HG03442 (cell line): ENCODE measurements around the gene ZACN.

Experiments used
- ATAC-seq: cut with Tn5 transposase; IDR thresholded peaks from one replicate; pipeline ENCODE4 v1.9.1; 2021; ENCODE audit warnings: mild to moderate bottlenecking, moderate library complexity; ENCODE audit not compliant: unreplicated experiment

The ZACN gene

DNA sequence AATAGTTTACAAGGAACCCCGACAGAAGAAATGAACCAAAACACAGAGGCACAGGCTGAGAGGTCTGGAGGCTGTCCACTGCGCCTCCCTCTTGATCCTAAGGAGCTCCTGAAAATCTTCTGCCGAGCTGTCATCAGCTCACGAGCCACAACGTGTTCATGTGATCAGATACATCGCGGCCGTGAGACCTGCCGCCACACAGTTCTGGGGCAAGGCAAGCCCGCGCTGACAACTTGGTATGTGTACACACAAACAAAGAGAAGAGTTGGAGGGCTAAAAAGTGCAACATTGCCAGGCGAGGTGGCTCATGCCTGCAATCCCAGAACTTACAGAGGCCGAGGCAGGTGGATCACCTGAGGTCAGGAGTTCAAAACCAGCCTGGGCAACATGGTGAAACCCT lies 17.0 kb downstream of the ZACN start:
- no peak for ATAC-seq

DNA sequence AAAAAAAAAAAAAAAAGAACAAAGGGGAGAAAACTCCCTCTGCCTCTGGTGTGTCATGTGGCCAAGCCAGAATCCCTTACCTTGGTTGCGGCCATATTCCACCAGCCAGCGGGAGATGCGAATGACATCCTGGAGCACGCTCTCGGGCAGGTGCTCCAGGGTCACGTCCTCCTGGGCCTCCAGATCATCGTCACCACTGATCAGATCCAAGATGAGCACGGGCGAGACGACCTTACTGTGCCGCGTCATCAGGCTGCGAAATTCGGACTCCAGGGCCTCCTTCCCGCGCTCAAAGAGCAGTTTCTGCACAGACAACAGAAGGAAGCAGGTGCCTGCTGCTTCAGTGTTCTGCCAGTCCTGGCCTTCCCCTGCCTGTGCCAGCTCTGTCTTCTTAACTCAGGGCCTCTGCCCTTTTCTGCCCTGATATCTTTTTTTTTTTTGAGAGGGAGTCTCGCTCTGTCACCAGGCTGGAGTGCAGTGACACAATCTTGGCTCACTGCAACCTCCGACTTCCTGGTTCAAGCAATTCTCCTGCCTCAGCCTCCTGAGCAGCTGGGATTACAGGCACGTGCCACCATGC lies 18.8 kb downstream of the ZACN start:
- ATAC-seq = no peak

- no peak for ATAC-seq
These were observed 23.9 kb downstream of the ZACN start for GRCh38 chr17:76102944-76103273.

GRCh38 chr17:76103274-76104139 lies 24.5 kb downstream of the ZACN start, which contains the start of gene EXOC7:
EXOC7 (minus strand) TSS chr17:76103787; CDS start chr17:76103692, 95 bp downstream.
- ATAC-seq = peak; percentile 80

GRCh38 chr17:76104140-76104895 lies 25.3 kb downstream of the ZACN start:
- no peak for ATAC-seq

DNA sequence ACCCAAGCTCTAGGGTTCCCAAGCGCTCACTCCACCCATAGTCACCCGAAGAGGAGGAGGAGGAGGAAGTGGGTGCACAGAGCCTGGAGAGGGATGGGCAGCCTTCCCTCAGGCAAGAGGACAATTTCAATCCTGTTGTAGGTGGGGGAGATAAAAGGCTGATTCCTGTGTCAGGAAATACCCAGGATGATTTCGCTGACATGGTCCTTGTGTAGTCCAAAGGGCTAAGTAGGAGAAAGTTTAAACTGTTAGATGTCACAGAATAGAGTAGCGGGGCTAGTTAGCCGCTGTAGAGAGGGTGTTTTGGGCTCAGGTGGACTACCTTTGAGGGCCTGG lies 25.9 kb downstream of the ZACN start:
- no peak for ATAC-seq

DNA sequence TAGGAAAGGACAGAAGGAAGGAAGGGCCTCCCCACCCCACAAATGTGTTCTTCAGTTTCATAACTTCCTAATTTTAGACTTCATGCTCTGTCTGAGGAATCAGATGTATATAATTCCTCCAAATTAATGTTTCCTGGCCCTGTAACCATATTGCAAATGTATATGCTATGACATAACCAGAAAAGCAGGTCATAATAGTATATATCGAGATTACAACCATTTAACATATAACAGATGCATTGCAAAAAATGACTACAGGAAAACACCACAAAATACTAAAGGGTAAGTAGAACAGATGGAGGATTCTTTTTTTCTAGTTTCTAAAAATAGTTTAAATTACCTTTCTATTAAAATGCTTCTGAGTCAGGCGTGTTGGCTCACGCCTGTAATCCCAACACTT lies 27.7 kb downstream of the ZACN start:
- ATAC-seq = no peak

DNA sequence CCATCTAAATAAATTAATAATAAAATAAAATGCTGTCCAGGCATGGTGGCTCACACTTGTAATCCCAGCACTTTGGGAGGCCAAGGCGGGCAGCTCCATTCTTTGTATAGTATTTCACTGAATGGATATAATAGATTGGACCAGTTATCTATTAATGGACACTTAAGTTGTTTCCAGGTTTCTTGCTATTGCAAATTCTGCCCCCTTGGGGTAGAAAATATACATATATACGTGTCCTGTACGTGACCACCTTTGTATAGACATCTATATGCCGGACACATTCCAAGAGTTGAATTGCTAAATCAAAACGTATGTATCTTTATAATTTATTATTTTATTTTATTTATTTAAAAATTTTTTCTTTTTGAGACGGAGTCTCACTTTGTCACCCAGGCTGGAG lies 28.5 kb downstream of the ZACN start:
- no peak for ATAC-seq

DNA sequence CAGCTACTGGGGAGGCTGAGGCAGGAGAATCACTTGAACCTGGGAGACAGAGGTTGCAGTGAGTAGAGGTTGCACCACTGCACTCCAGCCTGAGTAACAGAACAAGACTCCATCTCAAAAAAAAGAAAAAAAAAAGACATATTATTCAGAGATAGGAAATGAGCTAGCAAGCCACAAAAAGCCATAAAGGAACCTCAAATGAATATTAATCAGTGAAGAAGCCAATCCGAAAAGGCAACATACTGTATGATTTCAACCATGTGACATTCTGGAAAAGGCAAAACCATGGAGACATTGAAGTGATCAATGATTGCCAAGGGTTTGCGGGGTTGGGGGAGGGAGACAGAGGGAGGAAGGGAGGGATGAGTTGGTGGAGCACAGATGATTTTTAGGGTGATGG lies 33.0 kb downstream of the ZACN start:
- no peak for ATAC-seq

DNA sequence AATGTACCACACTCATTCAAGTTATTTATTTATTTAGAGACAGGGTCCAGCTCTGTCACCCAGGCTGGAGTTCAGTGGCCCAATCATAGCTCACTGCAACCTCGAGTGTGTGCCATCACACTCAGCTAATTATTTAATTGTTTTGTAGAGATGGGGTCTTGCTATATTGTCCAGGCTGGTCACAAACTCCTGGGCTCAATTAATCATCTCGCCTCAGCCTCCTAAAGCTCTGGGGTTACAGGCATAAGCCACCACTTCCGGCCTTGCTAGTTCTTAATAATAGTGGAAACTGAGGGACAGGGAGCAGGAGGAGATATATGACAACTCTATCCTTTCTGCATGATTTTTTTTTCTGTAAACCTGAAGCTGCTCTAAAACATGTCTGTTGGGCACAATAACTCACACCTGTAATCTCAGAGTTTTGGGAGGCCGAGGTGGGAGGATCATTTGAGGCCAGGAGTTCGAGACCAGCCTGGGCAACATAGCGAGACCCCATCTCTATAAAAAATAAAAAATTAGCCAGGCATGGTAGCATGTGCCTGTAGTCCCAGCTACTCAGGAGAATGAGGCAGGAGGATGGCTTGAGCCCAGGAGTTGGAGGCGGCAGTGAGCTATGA lies 36.3 kb downstream of the ZACN start:
- no peak for ATAC-seq

GRCh38 chr17:76119409-76120371 lies 40.7 kb downstream of the ZACN start:
- ATAC-seq = no peak

DNA sequence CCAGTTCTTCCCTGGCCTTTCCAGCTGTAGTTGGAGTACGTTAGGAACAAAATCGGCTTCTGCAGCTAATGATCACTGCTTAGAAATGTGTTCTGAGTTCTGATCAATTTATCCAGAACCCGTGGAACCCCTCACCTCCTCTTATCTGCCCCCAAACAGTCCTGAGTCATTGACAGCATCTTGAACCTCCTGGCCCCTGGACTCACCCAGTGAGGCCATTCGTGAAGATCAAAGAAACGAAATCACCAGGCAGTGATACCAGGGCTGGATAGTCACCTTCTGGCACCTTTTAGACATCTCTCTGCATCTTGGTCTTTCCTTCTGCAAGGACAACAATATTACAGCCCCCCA lies 41.7 kb downstream of the ZACN start:
- ATAC-seq = no peak

- ATAC-seq = no peak
These were observed 43.0 kb downstream of the ZACN start for GRCh38 chr17:76121932-76122430.

DNA sequence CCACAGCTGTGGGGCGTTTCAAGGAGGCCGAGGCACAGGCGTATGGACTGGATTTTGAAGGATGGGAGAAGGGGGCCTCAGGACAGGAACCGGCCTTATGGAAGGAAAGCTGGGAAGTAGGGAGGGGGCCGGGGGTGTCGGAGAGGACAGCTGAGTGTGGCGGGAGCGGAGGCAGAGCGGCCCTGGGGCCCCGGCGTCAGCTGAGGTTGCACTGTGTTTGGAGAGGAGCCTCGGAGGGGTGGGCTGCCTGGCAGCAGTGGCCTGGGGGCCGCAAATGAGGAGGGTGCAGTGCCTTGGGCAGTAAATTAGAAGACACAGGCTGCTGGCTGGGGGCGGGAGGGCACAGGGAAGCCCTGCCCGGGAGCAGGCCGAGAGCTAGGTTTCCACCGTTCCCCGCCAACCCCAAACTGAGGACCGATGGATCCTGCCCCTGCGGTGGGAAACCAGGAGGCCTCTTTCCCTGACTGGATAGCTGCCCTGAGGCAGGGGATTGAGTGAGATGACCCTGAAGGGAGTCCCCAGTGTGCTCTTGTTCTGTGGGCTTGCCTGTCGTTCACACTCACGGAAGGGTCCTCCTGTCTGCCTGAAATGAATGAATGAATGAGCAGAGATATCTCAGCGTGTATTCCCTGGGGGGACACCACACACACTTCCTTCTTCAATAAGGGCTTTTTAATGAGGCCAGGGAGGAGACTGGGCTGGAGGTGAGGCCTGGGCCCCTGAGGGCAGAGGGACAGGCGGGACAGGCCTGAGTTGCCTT lies 43.6 kb downstream of the ZACN start:
- ATAC-seq = no peak

- ATAC-seq = no peak
These were observed 44.2 kb downstream of the ZACN start for GRCh38 chr17:76123191-76123499.

- ATAC-seq = no peak
These were observed 45.0 kb downstream of the ZACN start for GRCh38 chr17:76123749-76124581.

DNA sequence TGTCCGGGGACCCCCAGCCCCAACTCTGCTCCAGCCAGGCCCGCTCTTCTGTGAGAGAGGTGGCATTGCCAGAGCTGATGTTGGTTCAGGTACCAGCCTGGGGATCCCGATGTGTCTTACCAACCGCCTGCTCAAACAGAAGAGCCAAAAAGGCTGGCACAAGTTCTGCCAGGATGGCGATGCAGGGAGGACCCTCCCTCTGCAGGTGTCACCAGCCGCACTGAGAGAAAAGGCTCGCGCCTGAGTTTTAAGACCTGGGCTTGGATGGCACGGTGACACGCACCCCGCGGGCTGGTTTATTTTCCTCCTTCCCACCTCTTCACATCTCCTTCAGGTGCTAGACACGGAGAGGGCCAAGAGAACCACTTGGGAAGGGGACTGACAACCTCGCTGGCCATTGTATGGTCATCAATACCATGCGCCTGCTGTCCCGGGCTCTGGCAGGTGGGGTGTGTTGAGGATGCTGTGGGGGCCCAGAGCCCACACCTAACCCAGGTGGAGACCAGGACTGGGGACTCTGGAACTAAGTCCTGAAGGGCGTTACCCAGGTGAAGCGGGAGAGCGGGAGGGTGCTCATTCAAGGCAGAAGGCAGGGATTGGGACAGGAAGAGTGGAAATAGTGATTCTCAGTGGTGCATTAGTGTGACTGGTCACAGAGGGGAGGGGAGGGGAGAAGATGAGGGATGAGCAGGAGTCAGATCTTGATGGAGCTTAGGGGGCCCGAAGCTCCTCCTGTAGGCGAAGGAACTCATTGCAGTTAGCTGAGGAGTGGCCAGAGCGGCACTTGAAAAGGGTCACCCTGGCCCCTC lies 45.8 kb downstream of the ZACN start:
- ATAC-seq = no peak

GRCh38 chr17:76125391-76125675 lies 46.4 kb downstream of the ZACN start:
- no peak for ATAC-seq
